K562 (cell line): Measurements from ENCODE around the gene WDR46.

Source experiments
- CEBPB ChIP-seq: fragments of 450-650 bp; IDR thresholded peaks from 2 replicates; pipeline ENCODE4 v1.6.1; 2016; ENCODE audit warnings: missing genetic modification characterization, missing compliant biosample characterization
- HDAC6 ChIP-seq: IDR thresholded peaks from 2 replicates; pipeline ENCODE4 v1.6.1; 2012; ENCODE audit warnings: low read depth, mild to moderate bottlenecking, control low read depth, inconsistent platforms, low read length, moderate library complexity
- TF ChIP-seq, protein P1 (sequence below): sonication (generic); formaldehyde crosslinking; IDR thresholded peaks from 2 replicates; pipeline ENCODE4 v1.9.0; 2022; ENCODE audit warnings: mild to moderate bottlenecking, missing genetic modification reagents

DNA sequence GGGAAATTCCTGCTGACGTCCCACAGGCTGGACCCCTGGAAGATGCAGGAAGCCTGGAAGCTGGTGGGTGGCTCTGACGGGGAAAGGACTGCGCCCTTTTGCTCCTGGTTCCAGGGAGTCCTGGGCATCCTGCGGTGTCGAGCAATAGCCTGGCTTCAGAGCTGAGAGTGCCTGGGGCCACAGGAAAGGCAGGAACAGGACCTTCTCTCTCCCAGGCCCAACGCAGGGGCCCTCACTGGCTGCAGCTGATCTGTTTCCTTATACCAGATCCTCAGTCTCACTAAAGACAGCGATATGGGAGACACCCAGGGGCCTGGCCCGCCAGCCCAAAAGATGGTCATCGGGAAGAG is 10.7 kb downstream of the WDR46 start:
- no peak for TF ChIP-seq HDAC6
- no peak for TF ChIP-seq CEBPB
- TF ChIP-seq, protein P1, sequence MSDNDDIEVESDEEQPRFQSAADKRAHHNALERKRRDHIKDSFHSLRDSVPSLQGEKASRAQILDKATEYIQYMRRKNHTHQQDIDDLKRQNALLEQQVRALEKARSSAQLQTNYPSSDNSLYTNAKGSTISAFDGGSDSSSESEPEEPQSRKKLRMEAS (CRISPR knock-in tag) = no peak
